Glutamatergic neuron (in vitro differentiated cells): ENCODE measurements around the gene FBXO34. TPM values are rescaled to one million over a fixed set of nuclear protein-coding genes. Genes with fewer than 3 reads are reported as not detected.

Experiments used
- DNase-seq: peaks from one replicate; pipeline ENCODE4 v3.0.0; 2022
- H3K27ac Mint-ChIP-seq: one replicate; pipeline ENCODE4 v1.8.0; 2020; ENCODE audit warnings: mild to moderate bottlenecking, mixed read lengths, inconsistent platforms; ENCODE audit not compliant: unreplicated experiment
- H3K27me3 Mint-ChIP-seq: one replicate; pipeline ENCODE4 v1.8.0; 2020; ENCODE audit warnings: mild to moderate bottlenecking, moderate library complexity, mixed read lengths, inconsistent platforms; ENCODE audit not compliant: unreplicated experiment
- H3K36me3 Mint-ChIP-seq: one replicate; pipeline ENCODE4 v1.8.0; 2020; ENCODE audit warnings: mild to moderate bottlenecking, mixed read lengths, inconsistent platforms; ENCODE audit not compliant: unreplicated experiment
- H3K4me1 Mint-ChIP-seq: one replicate; pipeline ENCODE4 v1.8.0; 2020; ENCODE audit warnings: mild to moderate bottlenecking, low read depth, mixed read lengths, inconsistent platforms; ENCODE audit not compliant: unreplicated experiment
- H3K4me3 Mint-ChIP-seq: one replicate; pipeline ENCODE4 v1.8.0; 2020; ENCODE audit warnings: mild to moderate bottlenecking, mixed read lengths, inconsistent platforms; ENCODE audit not compliant: unreplicated experiment
- H3K9me3 Mint-ChIP-seq: one replicate; pipeline ENCODE4 v1.8.0; 2020; ENCODE audit warnings: mild to moderate bottlenecking, moderate library complexity, mixed read lengths, inconsistent platforms; ENCODE audit not compliant: unreplicated experiment
- CTCF ChIP-seq: fragments of 200-600 bp; sonication (generic); IDR thresholded peaks from one replicate; pipeline ENCODE4 v1.5.0; 2021; ENCODE audit not compliant: partially characterized antibody, unreplicated experiment
- total RNA-seq: library from RNA; stranded (reverse); fragmentation: NEBNext Ultra II Directional; extraction: Animal tissue kit (Norgen Biotek cat#: 25700); gene quantifications from one replicate; pipeline ENCODE4 v1.2.1, GENCODE V29; 2021; ENCODE audit not compliant: unreplicated experiment

The FBXO34 gene
- total RNA-seq, 1 donor from 2014 or later: 13.6 TPM

GRCh38 chr14:55285048-55285652 is 13.9 kb downstream of the FBXO34 start:
- no peak for DNase-seq
- Mint-ChIP-seq H3K4me3 (no peak overlapping the region), H3K36me3 (no peaks in the 10 kb centered on the region), H3K9me3 (no peaks in the 10 kb centered on the region), H3K4me1 (peaks cover 2% of the 10 kb centered on the region), H3K27ac (no peak overlapping the region), H3K27me3 (peaks cover 2% of the 10 kb centered on the region)
- no peak for TF ChIP-seq CTCF

GRCh38 chr14:55288439-55288838 is 17.2 kb downstream of the FBXO34 start:
- H3K27ac Mint-ChIP-seq: no peak overlapping the region
- H3K4me3 Mint-ChIP-seq: no peak overlapping the region
- no peak for TF ChIP-seq CTCF
- DNase-seq: no peak
- H3K4me1 Mint-ChIP-seq: no peaks in the 10 kb centered on the region
- peaks cover 2% of the 10 kb centered on the region for H3K27me3 Mint-ChIP-seq
- no peaks in the 10 kb centered on the region for H3K36me3 Mint-ChIP-seq
- no peaks in the 10 kb centered on the region for H3K9me3 Mint-ChIP-seq

GRCh38 chr14:55291480-55292081 is 20.4 kb downstream of the FBXO34 start:
- Mint-ChIP-seq H3K4me1 (no peaks in the 10 kb centered on the region), H3K27ac (no peak overlapping the region), H3K4me3 (no peak overlapping the region), H3K27me3 (no peaks in the 10 kb centered on the region), H3K9me3 (no peaks in the 10 kb centered on the region), H3K36me3 (no peaks in the 10 kb centered on the region)
- no peak for TF ChIP-seq CTCF
- DNase-seq: no peak

- Mint-ChIP-seq H3K27me3 (no peaks in the 10 kb centered on the region), H3K9me3 (no peaks in the 10 kb centered on the region), H3K36me3 (peaks cover 4% of the 10 kb centered on the region), H3K4me1 (no peaks in the 10 kb centered on the region), H3K4me3 (no peak overlapping the region), H3K27ac (no peak overlapping the region)
- TF ChIP-seq CTCF: no peak
- no peak for DNase-seq
These were observed 23.4 kb downstream of the FBXO34 start for GRCh38 chr14:55294603-55295002.
